ENCODE data around the gene PKNOX2. TPM values are rescaled to one million over a fixed set of nuclear protein-coding genes. Genes with fewer than 3 reads are reported as not detected.

PKNOX2 gene
- total RNA-seq, 2 experiments from 2014 or later = not detected

- ChIA-PET POLR2A (no interaction called here), CTCF (ENCODE audit: unreplicated experiment) (no interaction called here)
- no peak for DNase-seq (ENCODE audit: low spot score)
- Histone ChIP-seq H3K36me3 (ENCODE audit: insufficient read depth, low read length) (no peaks in the 10 kb centered on the region), H3K4me3 (ENCODE audit: low read depth, low read length, poor library complexity, severe bottlenecking) (no peak overlapping the region), H3K4me2 (ENCODE audit: low read length) (no peak overlapping the region), H3K27ac (ENCODE audit: low read depth, low read length, poor library complexity, severe bottlenecking) (no peak overlapping the region), H4K20me1 (ENCODE audit: insufficient read depth, low read length) (no peaks in the 10 kb centered on the region), H3K79me2 (ENCODE audit: insufficient read depth, low read depth, low read length) (no peaks in the 10 kb centered on the region), H2AFZ (ENCODE audit: low read length) (no peak overlapping the region), H3K9me3 (ENCODE audit: low read length) (no peaks in the 10 kb centered on the region), H3K9me2 (ENCODE audit: insufficient read depth, low read length) (no peaks in the 10 kb centered on the region), H3K4me1 (ENCODE audit: insufficient read depth, low read length, poor library complexity, severe bottlenecking) (no peaks in the 10 kb centered on the region)
- no TSS peak for BruUV-seq (replicated peaks)
- no peak for TF ChIP-seq CTCF (conservative IDR thresholded peaks at IDR 0.05; ENCODE audit: low read length)
- TF ChIP-seq EZH2phosphoT487 (IDR thresholded peaks at IDR 0.05; ENCODE audit: borderline replicate concordance, low read depth, low read length) = no peak
- intact Hi-C loops (cut with micrococcal nuclease; ENCODE audit: unreplicated experiment) = no loop called here
Measured at GRCh38 chr11:125387901-125388300, 223.3 kb downstream of the PKNOX2 start.

- Histone ChIP-seq H3K9me3 (ENCODE audit: low read length) (no peaks in the 10 kb centered on the region), H2AFZ (ENCODE audit: low read length) (no peak overlapping the region), H3K4me2 (ENCODE audit: low read length) (no peak overlapping the region), H4K20me1 (ENCODE audit: insufficient read depth, low read length) (no peaks in the 10 kb centered on the region), H3K4me1 (ENCODE audit: insufficient read depth, low read length, poor library complexity, severe bottlenecking) (no peaks in the 10 kb centered on the region), H3K36me3 (ENCODE audit: insufficient read depth, low read length) (no peaks in the 10 kb centered on the region), H3K27ac (ENCODE audit: low read depth, low read length, poor library complexity, severe bottlenecking) (no peak overlapping the region), H3K9me2 (ENCODE audit: insufficient read depth, low read length) (no peaks in the 10 kb centered on the region), H3K79me2 (ENCODE audit: insufficient read depth, low read depth, low read length) (no peaks in the 10 kb centered on the region), H3K4me3 (ENCODE audit: low read depth, low read length, poor library complexity, severe bottlenecking) (no peak overlapping the region)
- no peak for DNase-seq (ENCODE audit: low spot score)
- intact Hi-C loops (cut with micrococcal nuclease; ENCODE audit: unreplicated experiment) = no loop called here
- ChIA-PET POLR2A (no interaction called here), CTCF (ENCODE audit: unreplicated experiment) (no interaction called here)
- no TSS peak for BruUV-seq (replicated peaks)
- TF ChIP-seq CTCF (conservative IDR thresholded peaks at IDR 0.05; ENCODE audit: low read length) (no peak), EZH2phosphoT487 (IDR thresholded peaks at IDR 0.05; ENCODE audit: borderline replicate concordance, low read depth, low read length) (no peak)
Measured at GRCh38 chr11:125388611-125389010, 224.1 kb downstream of the PKNOX2 start.

- CTCF ChIA-PET (ENCODE audit: unreplicated experiment) = no interaction called here
- POLR2A ChIA-PET = interaction anchor here (0.6 to 0.8 kb wide), 2 partner anchors 277 to 331 kb away, joined by 3 read pairs; no protein-coding TSS in a partner anchor
- Histone ChIP-seq H3K27ac (ENCODE audit: low read depth, low read length, poor library complexity, severe bottlenecking) (no peak overlapping the region), H3K36me3 (ENCODE audit: insufficient read depth, low read length) (no peaks in the 10 kb centered on the region), H3K4me3 (ENCODE audit: low read depth, low read length, poor library complexity, severe bottlenecking) (no peak overlapping the region), H3K4me2 (ENCODE audit: low read length) (no peak overlapping the region), H3K9me3 (ENCODE audit: low read length) (no peaks in the 10 kb centered on the region), H2AFZ (ENCODE audit: low read length) (no peak overlapping the region), H3K9me2 (ENCODE audit: insufficient read depth, low read length) (no peaks in the 10 kb centered on the region), H3K79me2 (ENCODE audit: insufficient read depth, low read depth, low read length) (no peaks in the 10 kb centered on the region), H3K4me1 (ENCODE audit: insufficient read depth, low read length, poor library complexity, severe bottlenecking) (no peaks in the 10 kb centered on the region), H4K20me1 (ENCODE audit: insufficient read depth, low read length) (no peaks in the 10 kb centered on the region)
- DNase-seq (ENCODE audit: low spot score) = no peak
- BruUV-seq (replicated peaks) = no TSS peak
- intact Hi-C loops (cut with micrococcal nuclease; ENCODE audit: unreplicated experiment) = no loop called here
- no peak for TF ChIP-seq EZH2phosphoT487 (IDR thresholded peaks at IDR 0.05; ENCODE audit: borderline replicate concordance, low read depth, low read length)
- no peak for TF ChIP-seq CTCF (conservative IDR thresholded peaks at IDR 0.05; ENCODE audit: low read length)
Measured at GRCh38 chr11:125389339-125390166, 225.0 kb downstream of the PKNOX2 start.

All from OCI-LY7 (cell line).